HG03571 (cell line): ENCODE data around the gene APC.

Experiments
- ATAC-seq: cut with Tn5 transposase; IDR thresholded peaks from one replicate; pipeline ENCODE4 v1.9.1; 2021; ENCODE audit not compliant: unreplicated experiment

Gene APC

GRCh38 chr5:112737463-112738190 is at the start of gene APC:
Gene APC, plus strand, starts transcription at chr5:112737885. Its CDS starts 17,006 bp downstream, at chr5:112754891.
- ATAC-seq: peak; percentile 100

- ATAC-seq: no peak
Observed at GRCh38 chr5:112689155-112689909, 48.4 kb upstream of the APC start.

- ATAC-seq: no peak
Observed at GRCh38 chr5:112690605-112691338, 46.9 kb upstream of the APC start.

GRCh38 chr5:112691339-112691680 is 46.4 kb upstream of the APC start:
- ATAC-seq: no peak

- no peak for ATAC-seq
Observed at GRCh38 chr5:112691758-112692157, 45.9 kb upstream of the APC start.

GRCh38 chr5:112692472-112692871 is 45.2 kb upstream of the APC start:
- no peak for ATAC-seq

- no peak for ATAC-seq
Observed at GRCh38 chr5:112693301-112693700, 44.4 kb upstream of the APC start.

- ATAC-seq: no peak
Observed at GRCh38 chr5:112694853-112695709, 42.6 kb upstream of the APC start.

- no peak for ATAC-seq
Observed at GRCh38 chr5:112696786-112697185, 40.9 kb upstream of the APC start.

GRCh38 chr5:112697322-112697721 is 40.4 kb upstream of the APC start:
- no peak for ATAC-seq

- ATAC-seq: no peak
Observed at GRCh38 chr5:112697833-112698232, 39.9 kb upstream of the APC start.

- ATAC-seq: no peak
Observed at GRCh38 chr5:112703866-112704820, 33.5 kb upstream of the APC start.

- no peak for ATAC-seq
Observed at GRCh38 chr5:112706446-112707016, 31.2 kb upstream of the APC start.

- peak; percentile 96 for ATAC-seq
Observed at GRCh38 chr5:112707187-112708102, 30.2 kb upstream of the APC start.

- ATAC-seq: no peak
Observed at GRCh38 chr5:112708103-112708622, 29.5 kb upstream of the APC start.

- no peak for ATAC-seq
Observed at GRCh38 chr5:112709416-112709815, 28.3 kb upstream of the APC start.

GRCh38 chr5:112710896-112711295 is 26.8 kb upstream of the APC start:
- ATAC-seq: no peak

GRCh38 chr5:112711436-112711835 is 26.2 kb upstream of the APC start:
- no peak for ATAC-seq
